SH-SY5Y (cell line): ENCODE measurements around the gene OR13C4.

Experiments used
- GATA2 ChIP-seq: IDR thresholded peaks from 2 replicates; pipeline ENCODE4 v1.6.1; 2011; ENCODE audit warnings: mild to moderate bottlenecking, low read depth, low read length
- GATA3 ChIP-seq: IDR thresholded peaks from 2 replicates; pipeline ENCODE4 v1.6.1; 2011; ENCODE audit warnings: low read depth, mild to moderate bottlenecking, low read length, moderate library complexity

Gene OR13C4

GRCh38 chr9:104527109-104527508, at the start of gene OR13C4:
Gene OR13C4 (minus strand): TSS chr9:104527209. CDS start chr9:104527209, 0 bp downstream.
- TF ChIP-seq GATA3 (no peak), GATA2 (no peak)

GRCh38 chr9:104575456-104575855, 48.4 kb upstream of the OR13C4 start:
- TF ChIP-seq GATA3 (no peak), GATA2 (no peak)

GRCh38 chr9:104572612-104573011, 45.6 kb upstream of the OR13C4 start:
- TF ChIP-seq GATA2 (no peak), GATA3 (no peak)

- TF ChIP-seq GATA2 (no peak), GATA3 (no peak)
Observed at GRCh38 chr9:104568868-104569267, 41.9 kb upstream of the OR13C4 start, which contains the start of gene OR13C8. Gene OR13C8 (plus strand): TSS chr9:104569168. CDS start chr9:104569168, 0 bp downstream.

GRCh38 chr9:104564358-104564757, 37.3 kb upstream of the OR13C4 start:
- TF ChIP-seq GATA2: no peak
- TF ChIP-seq GATA3: no peak

- TF ChIP-seq GATA2 (no peak), GATA3 (no peak)
Observed at GRCh38 chr9:104556830-104557634, 30.0 kb upstream of the OR13C4 start.

GRCh38 chr9:104555521-104555920, 28.5 kb upstream of the OR13C4 start:
- TF ChIP-seq GATA3: no peak
- TF ChIP-seq GATA2: no peak

GRCh38 chr9:104553261-104553660, 26.3 kb upstream of the OR13C4 start:
- TF ChIP-seq GATA3 (no peak), GATA2 (no peak)

GRCh38 chr9:104544644-104545043, 17.6 kb upstream of the OR13C4 start:
- TF ChIP-seq GATA3: no peak
- no peak for TF ChIP-seq GATA2

GRCh38 chr9:104539275-104539674, 12.3 kb upstream of the OR13C4 start:
- TF ChIP-seq GATA3 (no peak), GATA2 (no peak)

- TF ChIP-seq GATA3: no peak
- TF ChIP-seq GATA2: no peak
Observed at GRCh38 chr9:104536756-104537155, 9.7 kb upstream of the OR13C4 start, which contains the start of gene OR13C3. Gene OR13C3 (minus strand): TSS chr9:104536856. CDS start chr9:104536723, 133 bp downstream.

- TF ChIP-seq GATA3 (no peak), GATA2 (no peak)
Observed at GRCh38 chr9:104514901-104515300, 12.1 kb downstream of the OR13C4 start.

- TF ChIP-seq GATA2 (no peak), GATA3 (no peak)
Observed at GRCh38 chr9:104506565-104506964, 20.4 kb downstream of the OR13C4 start.

- TF ChIP-seq GATA2 (no peak), GATA3 (no peak)
Observed at GRCh38 chr9:104503963-104504362, 23.0 kb downstream of the OR13C4 start, which contains the start of gene OR13F1. Gene OR13F1 (plus strand): TSS chr9:104504263. CDS start chr9:104504263, 0 bp downstream.

GRCh38 chr9:104503440-104503839, 23.6 kb downstream of the OR13C4 start:
- TF ChIP-seq GATA3 (no peak), GATA2 (no peak)

- no peak for TF ChIP-seq GATA3
- no peak for TF ChIP-seq GATA2
Observed at GRCh38 chr9:104494808-104495207, 32.2 kb downstream of the OR13C4 start.

GRCh38 chr9:104485014-104485413, 42.0 kb downstream of the OR13C4 start:
- TF ChIP-seq GATA3 (no peak), GATA2 (no peak)
